Liver (tissue), 3 donors: ENCODE data around the gene WRAP73.

ENCODE experiments used
- ATF3 ChIP-seq: IDR thresholded peaks from 2 replicates; pipeline ENCODE4 v1.6.1; 2016; ENCODE audit warnings: antibody characterized with exemption
- CTCF ChIP-seq: fragments of 150-350 bp; IDR thresholded peaks from 2 replicates; pipeline ENCODE4 v1.5.1; 2017; ENCODE audit warnings: improper control_type of control experiment, low read depth, low read length; ENCODE audit not compliant: missing input control
- GABPA ChIP-seq, 2 donors: IDR thresholded peaks in 1 of 2; conservative IDR thresholded peaks in 1 of 2; 2 replicates each; pipeline ENCODE4 v1.6.1; 2016; ENCODE audit warnings: antibody characterized with exemption in 2 of 2, mild to moderate bottlenecking in 1 of 2, moderate library complexity in 1 of 2
- JUND ChIP-seq, 2 donors: IDR thresholded peaks; 2 replicates each; pipeline ENCODE4 v1.6.1; 2016; ENCODE audit warnings: antibody characterized with exemption in 2 of 2
- MAX ChIP-seq: IDR thresholded peaks from 2 replicates; pipeline ENCODE4 v1.6.1; 2016; ENCODE audit warnings: antibody characterized with exemption
- RAD21 ChIP-seq, 2 donors: IDR thresholded peaks; 2 replicates each; pipeline ENCODE4 v1.6.1; 2016; ENCODE audit warnings: antibody characterized with exemption in 2 of 2, mild to moderate bottlenecking in 2 of 2
- RXRA ChIP-seq, 2 donors: IDR thresholded peaks; 2 replicates each; pipeline ENCODE4 v1.6.1; 2017 to 2018; ENCODE audit warnings: antibody characterized with exemption in 2 of 2, mild to moderate bottlenecking in 1 of 2
- SP1 ChIP-seq: IDR thresholded peaks from 2 replicates; pipeline ENCODE4 v1.6.1; 2018; ENCODE audit warnings: antibody characterized with exemption, mild to moderate bottlenecking
- TAF1 ChIP-seq: conservative IDR thresholded peaks from 2 replicates; pipeline ENCODE4 v1.6.1; 2016; ENCODE audit warnings: antibody characterized with exemption, mild to moderate bottlenecking
- YY1 ChIP-seq: IDR thresholded peaks from 2 replicates; pipeline ENCODE4 v1.6.1; 2016; ENCODE audit warnings: antibody characterized with exemption, mild to moderate bottlenecking
- ZBTB33 ChIP-seq: IDR thresholded peaks from 2 replicates; pipeline ENCODE4 v1.6.1; 2016; ENCODE audit warnings: antibody characterized with exemption
- donor health status: healthy.
- donor health status: healthy.

GRCh38 chr1:3604997-3605823, 44.7 kb downstream of the WRAP73 start:
- TF ChIP-seq TAF1 (no peak), GABPA (IDR thresholded peaks at IDR 0.05 in 1 of 2, conservative IDR thresholded peaks at IDR 0.05 in 1 of 2) (no peak), CTCF (no peak), JUND (IDR thresholded peaks at IDR 0.05) (no peak), YY1 (no peak), SP1 (no peak), RXRA (IDR thresholded peaks at IDR 0.05) (no peak), ATF3 (no peak), RAD21 (IDR thresholded peaks at IDR 0.05) (no peak), ZBTB33 (no peak), MAX (no peak)
